Esophagus muscularis mucosa (tissue), 4 donors: ENCODE measurements around the gene MGAT4A. TPM values are rescaled to one million over a fixed set of nuclear protein-coding genes. Genes with fewer than 3 reads are reported as not detected.

Experiments
- DNase-seq: peaks from one replicate; pipeline ENCODE4 v3.0.0-alpha.2; 2017; ENCODE audit errors: extremely low spot score
- H3K27ac ChIP-seq, 4 donors: fragments of 200-600 bp; sonication (generic); replicated peaks in 1 of 4; 1 replicate in 3 of 4; 2 replicates in 1 of 4; pipeline ENCODE4 v1.5.1; 2016 to 2019; ENCODE audit warnings: mild to moderate bottlenecking in 1 of 4
- H3K27me3 ChIP-seq, 4 donors: fragments of 200-600 bp; sonication (generic); one replicate each; pipeline versions ENCODE4 v1.5.1 to v1.6.0; 2016 to 2019
- H3K36me3 ChIP-seq, 4 donors: fragments of 200-600 bp; sonication (generic); one replicate each; pipeline ENCODE4 v1.5.1; 2016 to 2019
- H3K4me1 ChIP-seq, 4 donors: fragments of 200-600 bp; sonication (generic); one replicate each; pipeline ENCODE4 v1.5.1; 2016 to 2019
- H3K4me3 ChIP-seq, 4 donors: fragments of 200-600 bp; sonication (generic); 1 replicate in 2 of 4; 2 replicates in 2 of 4; pipeline ENCODE4 v1.5.1; 2016 to 2019; ENCODE audit warnings: mild to moderate bottlenecking in 4 of 4, moderate library complexity in 1 of 4
- H3K9me3 ChIP-seq, 4 donors: fragments of 200-600 bp; sonication (generic); 1 replicate in 3 of 4; 2 replicates in 1 of 4; pipeline ENCODE4 v1.5.1; 2016 to 2019
- CTCF ChIP-seq, 3 experiments: fragments of 200-600 bp in 2 of 3; fragments of 450-650 bp in 1 of 3; sonication (generic) in 2 of 3; IDR thresholded peaks; one replicate each; pipeline ENCODE4 v1.5.1; 2017 to 2019; ENCODE audit warnings: antibody characterized with exemption in 3 of 3, mild to moderate bottlenecking in 2 of 3, moderate library complexity in 1 of 3
- EP300 ChIP-seq: sonication (generic); formaldehyde crosslinking; IDR thresholded peaks from one replicate; pipeline ENCODE4 v1.6.1; 2017; ENCODE audit warnings: antibody characterized with exemption
- POLR2A ChIP-seq: fragments of 450-650 bp; IDR thresholded peaks from one replicate; pipeline ENCODE4 v1.6.1; 2017; ENCODE audit warnings: antibody characterized with exemption, moderate library complexity, mild to moderate bottlenecking, low read depth
- POLR2AphosphoS5 ChIP-seq, 2 donors: sonication (generic); formaldehyde crosslinking; IDR thresholded peaks; one replicate each; pipeline ENCODE4 v1.6.1; 2017; ENCODE audit warnings: antibody characterized with exemption in 2 of 2
- WGBS: methylation state at CpG from one replicate; pipeline ENCODE4 v1.1.5; 2018; 5-methylcytosine and 5-hydroxymethylcytosine counted together
- intact Hi-C: fragments of 100-400 bp; cut with DNase I; formaldehyde crosslinking; loops from one replicate; pipeline ENCODE4 v1.15.1; 2023
- total RNA-seq, 4 donors: library from RNA; depleted of rRNA; stranded (reverse); fragments of >200 nt; gene quantifications; one replicate each; pipeline versions ENCODE4 v1.1.0 to v1.2.1, GENCODE V29; 2016

The MGAT4A gene
- total RNA-seq, 4 donors from 2014 or later, result 9.9 to 21.4 (median 15.2) TPM

- Histone ChIP-seq H3K4me1 (peaks cover 33 to 46% (median 42%) of the 10 kb centered on the region in 4 donors), H3K9me3 (no peaks in the 10 kb centered on the region), H3K36me3 (peaks cover 0 to 15% (median 0%) of the 10 kb centered on the region in 4 donors), H3K27me3 (no peaks in the 10 kb centered on the region), H3K4me3 (peak overlapping the region in 2 of 4 donors; percentile 5 to 14), H3K27ac (peak overlapping the region in 2 of 4 donors; percentile 2 to 18)
- DNase-seq, result no peak
- no peak for TF ChIP-seq POLR2A
- no peak for TF ChIP-seq POLR2AphosphoS5 (IDR thresholded peaks at IDR 0.05)
- no peak for TF ChIP-seq EP300
- TF ChIP-seq CTCF (IDR thresholded peaks at IDR 0.05), result no peak
- whole genome bisulfite sequencing, result 77% methylated on average over 8 of the region's 8 CpGs
- intact Hi-C loops, result no loop called here
These were observed 4.7 kb downstream of the MGAT4A start for GRCh38 chr2:98726205-98726604.

GRCh38 chr2:98720286-98720685 lies 10.6 kb downstream of the MGAT4A start:
- peaks cover 0 to 32% (median 8%) of the 10 kb centered on the region in 4 donors for H3K36me3 ChIP-seq
- no peak for DNase-seq
- peaks cover under 1 to 10% (median 3%) of the 10 kb centered on the region in 4 donors for H3K4me1 ChIP-seq
- TF ChIP-seq EP300, result no peak
- no peak for TF ChIP-seq CTCF (IDR thresholded peaks at IDR 0.05)
- TF ChIP-seq POLR2A, result no peak
- TF ChIP-seq POLR2AphosphoS5 (IDR thresholded peaks at IDR 0.05), result no peak
- no peak overlapping the region for H3K4me3 ChIP-seq
- no peaks in the 10 kb centered on the region for H3K27me3 ChIP-seq
- no peak overlapping the region for H3K27ac ChIP-seq
- intact Hi-C loops, result no loop called here
- H3K9me3 ChIP-seq, result peaks cover 0 to 10% (median 0%) of the 10 kb centered on the region in 4 donors
- WGBS, result 90% methylated on average over 3 of the region's 4 CpGs

- Histone ChIP-seq H3K4me1 (no peaks in the 10 kb centered on the region), H3K27me3 (no peaks in the 10 kb centered on the region), H3K4me3 (no peak overlapping the region), H3K9me3 (peaks cover 0 to 10% (median 0%) of the 10 kb centered on the region in 4 donors), H3K36me3 (peaks cover 0 to 18% (median 8%) of the 10 kb centered on the region in 4 donors), H3K27ac (no peak overlapping the region)
- intact Hi-C loops, result no loop called here
- TF ChIP-seq CTCF (IDR thresholded peaks at IDR 0.05) (no peak), POLR2A (no peak), POLR2AphosphoS5 (IDR thresholded peaks at IDR 0.05) (no peak), EP300 (no peak)
- WGBS, result 85% methylated on average over 6 of the region's 6 CpGs
- DNase-seq, result no peak
These were observed 13.3 kb downstream of the MGAT4A start for GRCh38 chr2:98717621-98718020.

GRCh38 chr2:98716786-98717185 lies 14.1 kb downstream of the MGAT4A start:
- WGBS, result 98% methylated on average over 5 of the region's 5 CpGs
- intact Hi-C loops, result no loop called here
- Histone ChIP-seq H3K27ac (no peak overlapping the region), H3K4me1 (no peaks in the 10 kb centered on the region), H3K36me3 (peaks cover 0 to 18% (median 8%) of the 10 kb centered on the region in 4 donors), H3K27me3 (no peaks in the 10 kb centered on the region), H3K4me3 (no peak overlapping the region), H3K9me3 (peaks cover 0 to 10% (median 0%) of the 10 kb centered on the region in 4 donors)
- no peak for DNase-seq
- TF ChIP-seq CTCF (IDR thresholded peaks at IDR 0.05), result no peak
- no peak for TF ChIP-seq EP300
- no peak for TF ChIP-seq POLR2AphosphoS5 (IDR thresholded peaks at IDR 0.05)
- TF ChIP-seq POLR2A, result no peak

- WGBS, result 88% methylated on average over 8 of the region's 9 CpGs
- intact Hi-C loops, result no loop called here
These were observed 15.0 kb downstream of the MGAT4A start for GRCh38 chr2:98715812-98716451.

More at GRCh38 chr2:98715812-98716451, 15.0 kb downstream of the MGAT4A start:
- DNase-seq, result no peak
- no peak overlapping the region for H3K4me3 ChIP-seq
- no peak for TF ChIP-seq POLR2AphosphoS5 (IDR thresholded peaks at IDR 0.05)
- TF ChIP-seq CTCF (IDR thresholded peaks at IDR 0.05), result no peak
- TF ChIP-seq EP300, result no peak
- TF ChIP-seq POLR2A, result no peak
- no peak overlapping the region for H3K27ac ChIP-seq
- no peaks in the 10 kb centered on the region for H3K27me3 ChIP-seq
- H3K9me3 ChIP-seq, result peaks cover 0 to 8% (median 0%) of the 10 kb centered on the region in 4 donors
- H3K4me1 ChIP-seq, result no peaks in the 10 kb centered on the region
- H3K36me3 ChIP-seq, result peaks cover 0 to 16% (median 7%) of the 10 kb centered on the region in 4 donors
